HK-2 (cell line): ENCODE results near the gene P3H4.

Source experiments
- DNase-seq: peaks from one replicate; pipeline ENCODE4 v3.0.0-alpha.2; 2018; ENCODE audit not compliant: unreplicated experiment

Gene P3H4

GRCh38 chr17:41772218-41772585 is 39.5 kb downstream of the P3H4 start:
- DNase-seq: no peak

- DNase-seq: no peak
Observed at GRCh38 chr17:41771389-41772206, 40.2 kb downstream of the P3H4 start.

- no peak for DNase-seq
Observed at GRCh38 chr17:41769985-41770384, 41.8 kb downstream of the P3H4 start.

GRCh38 chr17:41769346-41769862 is 42.3 kb downstream of the P3H4 start:
- DNase-seq: no peak

GRCh38 chr17:41768682-41769288 is 43.0 kb downstream of the P3H4 start:
- no peak for DNase-seq

- DNase-seq: no peak
Observed at GRCh38 chr17:41767324-41768042, 44.3 kb downstream of the P3H4 start.

- no peak for DNase-seq
Observed at GRCh38 chr17:41766135-41766534, 45.6 kb downstream of the P3H4 start.

- no peak for DNase-seq
Observed at GRCh38 chr17:41763327-41763726, 48.4 kb downstream of the P3H4 start.

- DNase-seq: no peak
Observed at GRCh38 chr17:41762841-41763240, 48.9 kb downstream of the P3H4 start.

- no peak for DNase-seq
Observed at GRCh38 chr17:41762391-41762790, 49.4 kb downstream of the P3H4 start.

GRCh38 chr17:41760878-41761277 is 50.9 kb downstream of the P3H4 start:
- DNase-seq: no peak

- DNase-seq: no peak
Observed at GRCh38 chr17:41758601-41759000, 53.1 kb downstream of the P3H4 start.

- no peak for DNase-seq
Observed at GRCh38 chr17:41754066-41754465, 57.7 kb downstream of the P3H4 start.
